SK-N-SH (cell line): ENCODE data around the gene AFF1. TPM values are rescaled to one million over a fixed set of nuclear protein-coding genes. Genes with fewer than 3 reads are reported as not detected.

Experiments
- CTCF ChIA-PET: fragments of 300-600, 350-600 bp; formaldehyde crosslinking; extraction: SDS; loops from one replicate; lab custom pipeline; 2021; lab: Yijun Ruan, JAX
- POLR2A ChIA-PET: fragments of 350-600 bp; sonication (Branson Sonifier 250); formaldehyde crosslinking; extraction: SDS; loops from one replicate; lab custom pipeline; 2020; ENCODE audit warnings: antibody characterized with exemption, inconsistent platforms; lab: Yijun Ruan, JAX
- DNase-seq: peaks from one replicate; pipeline ENCODE4 v3.0.0; 2012
- H2AFZ ChIP-seq: fragments of 200-600 bp; sonication (generic); 2 replicates; pipeline ENCODE4 v1.8.1; 2016; ENCODE audit warnings: antibody characterized with exemption, mild to moderate bottlenecking, low read depth
- H3F3A ChIP-seq: fragments of 200-600 bp; sonication (generic); replicated peaks from 2 replicates; pipeline ENCODE3; 2016; ENCODE audit warnings: antibody characterized with exemption, mild to moderate bottlenecking; ENCODE audit not compliant: insufficient read depth
- H3K27ac ChIP-seq, 2 experiments: fragments of 200-500 bp in 1 of 2; fragments of 200-600 bp in 1 of 2; sonication (Bioruptor generic) in 1 of 2; sonication (generic), shearing (Covaris generic) in 1 of 2; 2 replicates each; pipeline versions ENCODE4 v1.5.1 to v1.6.1; 2014 to 2016; ENCODE audit warnings: low read depth in 2 of 2, inconsistent platforms in 1 of 2, low read length in 1 of 2, mild to moderate bottlenecking in 1 of 2, mixed read lengths in 1 of 2
- H3K27me3 ChIP-seq: fragments of 200-600 bp; sonication (generic), shearing (Covaris generic); 2 replicates; pipeline ENCODE4 v1.6.1; 2016; ENCODE audit warnings: mixed run types; ENCODE audit not compliant: insufficient read depth
- H3K36me3 ChIP-seq, 2 experiments: fragments of 200-500 bp in 1 of 2; fragments of 200-600 bp in 1 of 2; sonication (Bioruptor generic) in 1 of 2; sonication (generic) in 1 of 2; replicated peaks in 1 of 2; 2 replicates each; pipeline versions ENCODE3 to v1.5.1; 2014 to 2016; ENCODE audit warnings: low read length in 1 of 2, mild to moderate bottlenecking in 1 of 2; ENCODE audit not compliant: insufficient read depth in 2 of 2, control insufficient read depth in 1 of 2
- H3K4me1 ChIP-seq, 2 experiments: fragments of 200-500 bp in 1 of 2; fragments of 200-600 bp in 1 of 2; sonication (Bioruptor generic) in 1 of 2; sonication (generic), shearing (Covaris generic) in 1 of 2; 2 replicates each; pipeline versions ENCODE4 v1.5.1 to v1.6.1; 2014 to 2016; ENCODE audit warnings: low read depth in 1 of 2, low read length in 1 of 2, mixed run types in 1 of 2; ENCODE audit not compliant: insufficient read depth in 2 of 2, control insufficient read depth in 1 of 2
- H3K4me2 ChIP-seq: fragments of 200-600 bp; sonication (generic), shearing (Covaris generic); 2 replicates; pipeline ENCODE4 v1.6.1; 2017; ENCODE audit warnings: mixed run types
- H3K4me3 ChIP-seq, 2 experiments: fragments of 200-500 bp in 1 of 2; fragments of 200-600 bp in 1 of 2; sonication (Bioruptor generic) in 1 of 2; sonication (generic), shearing (Covaris generic) in 1 of 2; 2 replicates each; pipeline versions ENCODE4 v1.5.1 to v1.8.1; 2014 to 2016; ENCODE audit warnings: low read depth in 2 of 2, inconsistent platforms in 1 of 2, low read length in 1 of 2, mild to moderate bottlenecking in 1 of 2, mixed read lengths in 1 of 2, moderate library complexity in 1 of 2
- H3K79me2 ChIP-seq: fragments of 200-600 bp; sonication (generic); 2 replicates; pipeline ENCODE4 v1.8.1; 2017; ENCODE audit warnings: mild to moderate bottlenecking; ENCODE audit not compliant: insufficient read depth
- H3K9ac ChIP-seq: fragments of 200-600 bp; sonication (generic); 2 replicates; pipeline ENCODE4 v1.6.1; 2017; ENCODE audit warnings: mixed run types
- H3K9me2 ChIP-seq: fragments of 200-600 bp; sonication (generic); 2 replicates; pipeline ENCODE4 v1.6.1; 2017; ENCODE audit warnings: mixed run types
- H3K9me3 ChIP-seq: fragments of 200-600 bp; sonication (generic); 2 replicates; pipeline ENCODE4 v1.6.1; 2017; ENCODE audit warnings: mixed run types, mild to moderate bottlenecking, moderate library complexity
- H4K20me1 ChIP-seq: fragments of 200-600 bp; sonication (generic); 2 replicates; pipeline ENCODE4 v1.6.1; 2017; ENCODE audit warnings: mild to moderate bottlenecking, mixed run types; ENCODE audit not compliant: insufficient read depth
- ELF1 ChIP-seq: IDR thresholded peaks from 2 replicates; pipeline ENCODE4 v1.4.0; 2012
- EZH2phosphoT487 ChIP-seq: fragments of 200-600 bp; sonication (generic); IDR thresholded peaks from 2 replicates; pipeline ENCODE4 v1.6.1; 2017; ENCODE audit warnings: low read depth, mixed run types, mild to moderate bottlenecking, antibody characterized with exemption, moderate library complexity, borderline replicate concordance
- FOXJ3 ChIP-seq: sonication (generic); formaldehyde crosslinking; IDR thresholded peaks from 2 replicates; pipeline ENCODE4 v1.5.1; 2020; ENCODE audit warnings: mild to moderate bottlenecking, missing genetic modification reagents
- GABPA ChIP-seq: IDR thresholded peaks from 2 replicates; pipeline ENCODE4 v1.4.0; 2012; ENCODE audit warnings: low read depth, mild to moderate bottlenecking
- MXI1 ChIP-seq: IDR thresholded peaks from 2 replicates; pipeline ENCODE4 v1.6.1; 2012; ENCODE audit warnings: mild to moderate bottlenecking, low read depth, low read length, improper control_type of control experiment
- NFIC ChIP-seq: IDR thresholded peaks from 2 replicates; pipeline ENCODE4 v1.4.0; 2012; ENCODE audit warnings: borderline replicate concordance
- NRF1 ChIP-seq: IDR thresholded peaks from 2 replicates; pipeline ENCODE4 v1.6.1; 2012; ENCODE audit warnings: low read depth, mild to moderate bottlenecking, low read length
- POLR2AphosphoS5 ChIP-seq: IDR thresholded peaks from 2 replicates; pipeline ENCODE4 v1.6.1; 2012; ENCODE audit warnings: low read depth, low read length
- RAD21 ChIP-seq: IDR thresholded peaks from 2 replicates; pipeline ENCODE4 v1.6.1; 2012; ENCODE audit warnings: mild to moderate bottlenecking, low read length
- RCOR1 ChIP-seq: fragments of 150-350 bp; IDR thresholded peaks from 2 replicates; pipeline ENCODE4 v1.6.1; 2017; ENCODE audit warnings: antibody characterized with exemption, low read length
- RXRA ChIP-seq: IDR thresholded peaks from 2 replicates; pipeline ENCODE4 v1.4.0; 2012; ENCODE audit warnings: low read depth, mild to moderate bottlenecking, borderline replicate concordance
- WGBS: methylation state at CpG from one replicate; pipeline ENCODE4 v1.1.6; 2017; ENCODE audit warnings: low lambda C conversion rate; 5-methylcytosine and 5-hydroxymethylcytosine counted together
- polyA plus RNA-seq, 3 experiments: library from polyadenylated mRNA; depleted of rRNA; stranded (reverse); fragments of >200 nt; gene quantifications; 2 replicates each; pipeline ENCODE4 v1.2.3, GENCODE V29; 2012
- TF ChIP-seq, protein P1 (sequence below): fragments of 150-350 bp; IDR thresholded peaks from 2 replicates; pipeline ENCODE4 v1.6.1; 2016; ENCODE audit warnings: mild to moderate bottlenecking, low read depth, low read length
- TF ChIP-seq, protein P2 (sequence below): fragments of 150-350 bp; IDR thresholded peaks from 2 replicates; pipeline ENCODE4 v1.6.1; 2017; ENCODE audit warnings: antibody characterized with exemption, low read length, low read depth, borderline replicate concordance
- TF ChIP-seq, protein P3 (sequence below): IDR thresholded peaks from 2 replicates; pipeline ENCODE4 v1.6.1; 2012; ENCODE audit warnings: mild to moderate bottlenecking, low read depth, low read length, moderate library complexity

Gene AFF1
- polyA plus RNA-seq, 1 of the 3 experiments (the other 2 are of a cell fraction) = 2.7 TPM

DNA sequence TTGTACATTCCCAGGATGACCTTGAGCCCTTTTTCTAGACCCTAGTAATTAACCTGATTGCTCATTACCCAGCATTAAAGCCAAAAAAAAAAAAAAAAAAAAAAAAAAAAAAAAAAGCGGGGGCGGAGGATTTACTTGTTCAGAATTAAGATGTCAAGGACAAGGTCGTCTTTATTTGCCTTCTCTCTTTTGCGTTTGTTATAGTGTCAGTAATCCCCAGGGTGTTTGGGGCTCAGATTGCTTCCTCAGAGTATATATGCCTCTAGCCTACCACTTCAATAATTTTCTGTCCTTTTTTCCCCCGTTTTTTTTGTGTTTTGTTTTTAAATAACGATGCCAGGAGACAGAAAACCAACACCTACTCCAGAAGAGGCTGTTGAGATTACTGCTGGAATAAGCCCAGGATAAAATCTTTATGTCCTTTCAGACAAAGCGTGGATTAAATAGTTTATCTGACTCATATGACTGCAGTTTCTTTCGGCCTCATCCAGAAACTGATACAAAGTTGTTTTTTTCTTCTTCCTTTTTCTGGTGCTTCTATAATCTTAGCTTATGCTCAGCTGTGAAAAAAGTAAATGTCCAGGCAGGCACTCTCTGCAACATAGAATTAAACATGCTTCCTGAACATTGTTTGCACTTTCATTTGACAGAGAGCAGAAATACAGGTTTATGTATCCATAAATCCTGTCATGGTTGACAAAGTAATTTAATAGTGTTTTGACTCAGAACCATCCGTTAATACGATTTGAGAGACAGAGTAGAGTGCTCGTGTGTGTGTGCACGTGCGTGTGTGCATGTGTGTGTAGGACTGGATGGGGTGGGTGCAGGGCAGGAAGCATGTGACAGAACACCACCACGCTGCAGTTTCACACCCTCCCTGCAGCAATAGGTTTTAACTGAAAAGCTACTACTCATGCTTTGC lies 138.6 kb downstream of the AFF1 start (continued):
- no peak for TF ChIP-seq RCOR1
- peak; percentile 94 for TF ChIP-seq MXI1
- TF ChIP-seq ELF1 = no peak
- TF ChIP-seq, protein P1, sequence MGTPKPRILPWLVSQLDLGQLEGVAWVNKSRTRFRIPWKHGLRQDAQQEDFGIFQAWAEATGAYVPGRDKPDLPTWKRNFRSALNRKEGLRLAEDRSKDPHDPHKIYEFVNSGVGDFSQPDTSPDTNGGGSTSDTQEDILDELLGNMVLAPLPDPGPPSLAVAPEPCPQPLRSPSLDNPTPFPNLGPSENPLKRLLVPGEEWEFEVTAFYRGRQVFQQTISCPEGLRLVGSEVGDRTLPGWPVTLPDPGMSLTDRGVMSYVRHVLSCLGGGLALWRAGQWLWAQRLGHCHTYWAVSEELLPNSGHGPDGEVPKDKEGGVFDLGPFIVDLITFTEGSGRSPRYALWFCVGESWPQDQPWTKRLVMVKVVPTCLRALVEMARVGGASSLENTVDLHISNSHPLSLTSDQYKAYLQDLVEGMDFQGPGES = no peak
- TF ChIP-seq EZH2phosphoT487 = no peak
- TF ChIP-seq, protein P2, sequence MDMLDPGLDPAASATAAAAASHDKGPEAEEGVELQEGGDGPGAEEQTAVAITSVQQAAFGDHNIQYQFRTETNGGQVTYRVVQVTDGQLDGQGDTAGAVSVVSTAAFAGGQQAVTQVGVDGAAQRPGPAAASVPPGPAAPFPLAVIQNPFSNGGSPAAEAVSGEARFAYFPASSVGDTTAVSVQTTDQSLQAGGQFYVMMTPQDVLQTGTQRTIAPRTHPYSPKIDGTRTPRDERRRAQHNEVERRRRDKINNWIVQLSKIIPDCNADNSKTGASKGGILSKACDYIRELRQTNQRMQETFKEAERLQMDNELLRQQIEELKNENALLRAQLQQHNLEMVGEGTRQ = no peak
- TF ChIP-seq NFIC = no peak
- no peak for TF ChIP-seq RXRA
- TF ChIP-seq RAD21 = peak; percentile 13; the same call in 1 of the 2 replicates
- TF ChIP-seq GABPA = no peak
- TF ChIP-seq, protein P3, sequence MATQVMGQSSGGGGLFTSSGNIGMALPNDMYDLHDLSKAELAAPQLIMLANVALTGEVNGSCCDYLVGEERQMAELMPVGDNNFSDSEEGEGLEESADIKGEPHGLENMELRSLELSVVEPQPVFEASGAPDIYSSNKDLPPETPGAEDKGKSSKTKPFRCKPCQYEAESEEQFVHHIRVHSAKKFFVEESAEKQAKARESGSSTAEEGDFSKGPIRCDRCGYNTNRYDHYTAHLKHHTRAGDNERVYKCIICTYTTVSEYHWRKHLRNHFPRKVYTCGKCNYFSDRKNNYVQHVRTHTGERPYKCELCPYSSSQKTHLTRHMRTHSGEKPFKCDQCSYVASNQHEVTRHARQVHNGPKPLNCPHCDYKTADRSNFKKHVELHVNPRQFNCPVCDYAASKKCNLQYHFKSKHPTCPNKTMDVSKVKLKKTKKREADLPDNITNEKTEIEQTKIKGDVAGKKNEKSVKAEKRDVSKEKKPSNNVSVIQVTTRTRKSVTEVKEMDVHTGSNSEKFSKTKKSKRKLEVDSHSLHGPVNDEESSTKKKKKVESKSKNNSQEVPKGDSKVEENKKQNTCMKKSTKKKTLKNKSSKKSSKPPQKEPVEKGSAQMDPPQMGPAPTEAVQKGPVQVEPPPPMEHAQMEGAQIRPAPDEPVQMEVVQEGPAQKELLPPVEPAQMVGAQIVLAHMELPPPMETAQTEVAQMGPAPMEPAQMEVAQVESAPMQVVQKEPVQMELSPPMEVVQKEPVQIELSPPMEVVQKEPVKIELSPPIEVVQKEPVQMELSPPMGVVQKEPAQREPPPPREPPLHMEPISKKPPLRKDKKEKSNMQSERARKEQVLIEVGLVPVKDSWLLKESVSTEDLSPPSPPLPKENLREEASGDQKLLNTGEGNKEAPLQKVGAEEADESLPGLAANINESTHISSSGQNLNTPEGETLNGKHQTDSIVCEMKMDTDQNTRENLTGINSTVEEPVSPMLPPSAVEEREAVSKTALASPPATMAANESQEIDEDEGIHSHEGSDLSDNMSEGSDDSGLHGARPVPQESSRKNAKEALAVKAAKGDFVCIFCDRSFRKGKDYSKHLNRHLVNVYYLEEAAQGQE = no peak
- no peak for TF ChIP-seq NRF1
- peak; percentile 61; the same call in 1 of the 2 replicates for TF ChIP-seq FOXJ3 (CRISPR knock-in tag)

DNA sequence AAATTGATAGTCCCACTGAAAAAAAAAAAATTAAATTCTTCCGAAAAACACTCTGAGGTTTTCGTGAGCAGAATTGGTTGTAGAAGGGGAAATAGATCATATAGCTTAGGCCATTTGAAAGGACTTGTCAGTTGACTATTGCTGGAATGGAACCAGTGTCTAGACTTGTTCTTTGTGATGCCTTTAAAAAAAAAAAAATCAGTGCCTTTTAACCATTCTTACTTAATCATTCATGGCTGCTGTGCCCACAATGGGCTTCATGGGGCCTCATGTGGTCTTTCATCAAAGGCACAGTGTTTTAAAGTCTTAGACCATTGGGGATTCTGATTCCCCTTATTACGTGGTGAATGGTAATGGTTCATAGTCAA lies 139.3 kb downstream of the AFF1 start:
- Histone ChIP-seq H3K27ac (peak overlapping the region in 1 of 2 experiments; percentile 66; a peak in 2 of 4 replicates), H2AFZ (no peak overlapping the region), H3K4me1 (peaks cover 0 to 8% of the 10 kb centered on the region in 2 experiments; a peak in 2 of 4 replicates), H3F3A (no peaks in the 10 kb centered on the region), H3K4me2 (no peak overlapping the region), H4K20me1 (no peaks in the 10 kb centered on the region), H3K4me3 (no peak overlapping the region), H3K9ac (no peak overlapping the region), H3K27me3 (no peaks in the 10 kb centered on the region), H3K36me3 (no peaks in the 10 kb centered on the region), H3K79me2 (peaks cover 14% of the 10 kb centered on the region; the same call in 1 of the 2 replicates), H3K9me3 (no peaks in the 10 kb centered on the region), H3K9me2 (no peaks in the 10 kb centered on the region)
- 75% methylated on average over 3 of the region's 3 CpGs for WGBS
- no peak for TF ChIP-seq POLR2AphosphoS5
- POLR2A ChIA-PET = interaction anchor here (0.6 kb wide), 1 partner anchor 18 kb away, joined by 3 read pairs; no protein-coding TSS in a partner anchor
- CTCF ChIA-PET = interaction anchor here (0.6 to 1.3 kb wide), 3 partner anchors 9 to 69 kb away, joined by 3 read pairs; no protein-coding TSS in a partner anchor
- no peak for DNase-seq
